AG10803 (cell line): ENCODE results near the gene ZNF451.

ENCODE experiments used
- DNase-seq: peaks from one replicate; pipeline ENCODE4 v3.0.0; 2010; ENCODE audit warnings: low read depth
- H3K4me3 ChIP-seq: 2 replicates; pipeline ENCODE4 v1.5.1; 2011; ENCODE audit warnings: mild to moderate bottlenecking, low read length, control low read depth
- TF ChIP-seq, protein P1 (sequence below): conservative IDR thresholded peaks from 2 replicates; pipeline ENCODE4 v1.5.1; 2011; ENCODE audit warnings: mild to moderate bottlenecking, low read length, control low read depth, inconsistent platforms

Gene ZNF451

DNA sequence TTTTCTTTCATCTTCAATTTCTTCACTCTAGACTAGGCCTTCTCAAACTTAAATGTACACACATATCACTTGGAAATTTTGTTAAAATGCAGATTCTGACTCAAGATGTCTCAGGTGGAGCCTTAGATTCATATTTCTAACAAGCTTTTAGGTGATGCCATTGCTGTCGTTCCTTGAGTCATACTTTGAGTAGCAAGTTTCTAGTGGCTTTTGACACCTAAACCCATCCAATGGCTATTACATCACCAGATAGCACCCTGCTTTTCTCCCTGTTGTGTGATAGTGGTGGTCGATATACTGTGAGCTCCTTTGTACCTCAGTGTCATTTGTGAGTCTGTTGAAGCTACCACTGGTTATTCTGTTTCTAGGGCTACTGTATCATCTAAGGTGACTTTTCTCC lies 47.4 kb downstream of the ZNF451 start:
- no peak overlapping the region for H3K4me3 ChIP-seq
- TF ChIP-seq, protein P1, sequence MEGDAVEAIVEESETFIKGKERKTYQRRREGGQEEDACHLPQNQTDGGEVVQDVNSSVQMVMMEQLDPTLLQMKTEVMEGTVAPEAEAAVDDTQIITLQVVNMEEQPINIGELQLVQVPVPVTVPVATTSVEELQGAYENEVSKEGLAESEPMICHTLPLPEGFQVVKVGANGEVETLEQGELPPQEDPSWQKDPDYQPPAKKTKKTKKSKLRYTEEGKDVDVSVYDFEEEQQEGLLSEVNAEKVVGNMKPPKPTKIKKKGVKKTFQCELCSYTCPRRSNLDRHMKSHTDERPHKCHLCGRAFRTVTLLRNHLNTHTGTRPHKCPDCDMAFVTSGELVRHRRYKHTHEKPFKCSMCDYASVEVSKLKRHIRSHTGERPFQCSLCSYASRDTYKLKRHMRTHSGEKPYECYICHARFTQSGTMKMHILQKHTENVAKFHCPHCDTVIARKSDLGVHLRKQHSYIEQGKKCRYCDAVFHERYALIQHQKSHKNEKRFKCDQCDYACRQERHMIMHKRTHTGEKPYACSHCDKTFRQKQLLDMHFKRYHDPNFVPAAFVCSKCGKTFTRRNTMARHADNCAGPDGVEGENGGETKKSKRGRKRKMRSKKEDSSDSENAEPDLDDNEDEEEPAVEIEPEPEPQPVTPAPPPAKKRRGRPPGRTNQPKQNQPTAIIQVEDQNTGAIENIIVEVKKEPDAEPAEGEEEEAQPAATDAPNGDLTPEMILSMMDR: no peak
- no peak for DNase-seq

DNA sequence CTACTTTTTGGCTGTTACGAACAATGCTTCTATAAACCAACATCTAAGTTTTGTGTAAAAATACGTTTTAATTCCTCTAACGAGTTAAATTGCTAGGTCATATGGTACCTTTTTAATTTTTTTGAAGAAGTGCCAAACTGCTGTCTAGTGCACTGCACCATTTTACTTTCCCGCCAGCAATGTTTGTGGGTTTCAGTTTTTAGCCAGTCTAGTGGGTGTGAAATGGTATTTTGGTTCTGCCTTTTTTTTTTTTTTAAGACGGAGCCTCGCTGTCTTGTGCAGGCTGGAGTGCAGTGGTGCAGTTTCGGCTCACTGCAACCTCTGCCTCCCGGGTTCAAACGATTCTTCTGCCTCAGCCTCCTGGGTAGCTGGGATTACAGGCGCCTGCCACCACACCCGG lies 48.0 kb downstream of the ZNF451 start:
- H3K4me3 ChIP-seq: no peak overlapping the region
- TF ChIP-seq, protein P1: no peak

DNA sequence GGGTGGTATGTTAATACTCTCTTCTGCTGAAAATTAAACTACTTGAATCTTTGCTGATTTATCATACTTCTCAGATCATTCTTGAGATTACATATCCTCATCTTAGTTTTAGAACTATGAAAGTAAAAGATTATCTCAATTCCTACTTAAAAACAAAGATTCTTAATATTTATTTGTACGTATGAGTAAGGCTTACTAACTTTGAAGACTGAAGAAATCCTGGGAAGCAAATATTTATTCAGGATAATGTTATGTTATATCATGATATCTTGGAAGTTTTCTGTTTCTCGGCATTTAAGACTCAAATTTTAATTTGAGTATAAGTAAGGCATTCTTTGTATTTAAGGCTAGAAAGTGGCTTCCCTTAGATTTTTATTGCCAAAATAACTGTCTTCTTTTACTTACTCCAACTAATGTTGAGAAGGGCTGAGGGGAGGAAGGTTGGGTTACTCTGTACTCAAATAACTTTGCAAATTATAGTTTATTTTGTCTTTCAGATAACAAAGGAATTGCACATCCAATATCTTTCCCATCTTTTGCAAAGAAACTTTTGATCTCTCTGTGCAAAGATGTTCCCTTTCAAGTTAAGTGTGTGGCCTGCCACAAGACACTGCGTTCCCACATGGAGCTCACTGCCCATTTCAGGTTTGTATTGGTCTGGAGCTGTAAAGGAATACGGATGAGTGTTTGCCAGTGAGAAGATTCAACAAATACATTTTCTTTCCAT lies 51.6 kb downstream of the ZNF451 start:
- DNase-seq: no peak
- H3K4me3 ChIP-seq: no peak overlapping the region
- TF ChIP-seq, protein P1: no peak

More for the DNA sequence above, 48.0 kb downstream of the ZNF451 start:
- DNase-seq: no peak

DNA sequence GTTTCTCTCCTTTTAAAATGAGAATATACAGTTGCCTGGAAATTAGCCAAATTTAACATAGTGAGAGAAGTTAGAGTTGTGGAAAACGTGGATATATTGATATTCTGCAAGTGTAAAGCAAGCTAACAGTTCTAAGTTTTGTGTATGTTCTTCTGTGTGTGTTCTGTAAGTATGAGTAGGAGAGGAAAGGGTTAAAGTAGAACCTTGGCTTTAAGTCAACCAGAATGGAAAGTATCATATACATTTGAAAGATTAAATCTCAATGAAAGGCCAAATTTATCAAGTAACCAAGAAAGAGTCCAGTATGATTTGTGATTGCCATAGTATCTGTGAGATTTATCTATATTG lies 52.2 kb downstream of the ZNF451 start:
- H3K4me3 ChIP-seq: no peak overlapping the region
- TF ChIP-seq, protein P1: no peak
- no peak for DNase-seq

DNA sequence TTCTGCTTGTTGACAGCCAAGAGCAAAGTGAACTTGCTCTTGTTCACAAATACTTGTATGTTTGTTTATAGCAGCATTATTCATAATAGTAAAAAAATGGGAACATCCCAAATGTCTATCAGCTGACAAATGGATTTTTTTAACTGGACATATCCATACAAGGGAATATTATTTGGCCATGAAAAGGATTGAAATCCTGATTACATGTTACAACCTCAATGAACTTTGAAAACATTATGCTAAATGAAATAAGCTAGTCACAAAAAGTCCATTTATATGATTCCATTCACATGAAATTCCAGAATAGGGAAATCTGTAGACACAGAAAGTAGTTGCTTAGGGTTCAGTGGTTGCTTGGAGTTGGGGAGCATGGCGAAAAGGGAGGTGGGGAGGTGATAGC lies 53.7 kb downstream of the ZNF451 start:
- TF ChIP-seq, protein P1: no peak
- no peak for DNase-seq
- H3K4me3 ChIP-seq: no peak overlapping the region

DNA sequence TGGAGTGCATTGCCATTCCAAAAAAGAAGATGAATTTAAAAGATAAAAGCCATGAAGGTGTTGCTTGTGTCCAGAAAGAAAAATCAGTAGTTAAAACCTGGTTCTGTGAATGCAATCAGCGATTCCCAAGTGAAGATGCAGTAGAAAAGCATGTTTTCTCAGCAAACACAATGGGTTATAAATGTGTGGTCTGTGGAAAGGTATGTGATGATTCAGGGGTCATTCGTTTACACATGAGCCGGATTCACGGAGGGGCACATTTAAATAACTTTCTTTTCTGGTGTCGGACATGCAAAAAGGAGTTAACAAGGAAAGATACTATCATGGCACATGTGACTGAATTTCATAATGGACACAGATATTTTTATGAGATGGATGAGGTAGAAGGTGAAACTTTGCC lies 57.4 kb downstream of the ZNF451 start:
- no peak overlapping the region for H3K4me3 ChIP-seq
- DNase-seq: no peak
- TF ChIP-seq, protein P1: no peak
